Astrocyte (in vitro differentiated cells and primary cell): ENCODE data around the gene TAOK2. TPM values are rescaled to one million over a fixed set of nuclear protein-coding genes. Genes with fewer than 3 reads are reported as not detected.

Experiments
- DNase-seq: peaks from one replicate; pipeline ENCODE4 v3.0.0-alpha.2; 2010; ENCODE audit warnings: low read depth
- FAIRE-seq: peaks from 2 replicates; lab custom pipeline; 2011; peaks lifted over from hg19 to GRCh38; lab: Jason Lieb, UNC
- H2AFZ ChIP-seq: 2 replicates; pipeline ENCODE4 v1.6.0; 2012; ENCODE audit warnings: low read depth, low read length, inconsistent platforms
- H3K27ac ChIP-seq: 2 replicates; pipeline ENCODE4 v1.5.1; 2011; ENCODE audit warnings: low read depth, low read length, inconsistent platforms
- H3K27me3 ChIP-seq: 2 replicates; pipeline ENCODE4 v1.6.0; 2011; ENCODE audit warnings: low read length, inconsistent platforms; ENCODE audit not compliant: insufficient read depth
- H3K36me3 ChIP-seq: 2 replicates; pipeline ENCODE4 v1.5.1; 2011; ENCODE audit warnings: low read length, inconsistent platforms; ENCODE audit not compliant: insufficient read depth
- H3K4me1 ChIP-seq: 2 replicates; pipeline ENCODE4 v1.5.1; 2011; ENCODE audit warnings: low read length, inconsistent platforms; ENCODE audit not compliant: insufficient read depth
- H3K4me2 ChIP-seq: 2 replicates; pipeline ENCODE4 v1.6.0; 2012; ENCODE audit warnings: low read length, inconsistent platforms
- H3K4me3 ChIP-seq: 2 replicates; pipeline ENCODE4 v1.5.1; 2011; ENCODE audit warnings: low read depth, mild to moderate bottlenecking, low read length, inconsistent platforms; ENCODE audit not compliant: insufficient read depth
- H3K79me2 ChIP-seq: 2 replicates; pipeline ENCODE4 v1.6.0; 2012; ENCODE audit warnings: mild to moderate bottlenecking, low read length, inconsistent platforms; ENCODE audit not compliant: insufficient read depth
- H3K9ac ChIP-seq: 2 replicates; pipeline ENCODE4 v1.6.0; 2012; ENCODE audit warnings: mild to moderate bottlenecking, low read length, inconsistent platforms
- H3K9me3 ChIP-seq: 2 replicates; pipeline ENCODE4 v1.5.1; 2012; ENCODE audit warnings: low read depth, mild to moderate bottlenecking, low read length, inconsistent platforms; ENCODE audit not compliant: insufficient read depth
- H4K20me1 ChIP-seq: 2 replicates; pipeline ENCODE4 v1.6.0; 2012; ENCODE audit warnings: low read length, inconsistent platforms; ENCODE audit not compliant: insufficient read depth
- H3K27ac Mint-ChIP-seq: one replicate; pipeline ENCODE4 v1.8.0; 2021; ENCODE audit warnings: mild to moderate bottlenecking, mixed read lengths; ENCODE audit not compliant: unreplicated experiment
- H3K27me3 Mint-ChIP-seq: one replicate; pipeline ENCODE4 v1.8.0; 2021; ENCODE audit warnings: low read depth, mixed read lengths; ENCODE audit not compliant: unreplicated experiment
- H3K36me3 Mint-ChIP-seq: one replicate; pipeline ENCODE4 v1.8.0; 2021; ENCODE audit warnings: low read depth, mixed read lengths; ENCODE audit not compliant: unreplicated experiment
- H3K4me1 Mint-ChIP-seq: one replicate; pipeline ENCODE4 v1.8.0; 2021; ENCODE audit warnings: low read depth, mixed read lengths; ENCODE audit not compliant: unreplicated experiment
- H3K4me3 Mint-ChIP-seq: one replicate; pipeline ENCODE4 v1.8.0; 2021; ENCODE audit warnings: mild to moderate bottlenecking, moderate library complexity, mixed read lengths; ENCODE audit not compliant: unreplicated experiment
- H3K9me3 Mint-ChIP-seq: one replicate; pipeline ENCODE4 v1.8.0; 2021; ENCODE audit warnings: mild to moderate bottlenecking, mixed read lengths; ENCODE audit not compliant: unreplicated experiment
- EZH2 ChIP-seq: IDR thresholded peaks from 2 replicates; pipeline ENCODE4 v1.6.1; 2012; ENCODE audit warnings: mild to moderate bottlenecking, low read length, inconsistent platforms; ENCODE audit not compliant: insufficient read depth
- total RNA-seq: library from RNA; stranded (reverse); gene quantifications from 2 replicates; pipeline ENCODE4 v1.2.1, GENCODE V29; 2021
- TF ChIP-seq, protein P1 (sequence below): IDR thresholded peaks from 2 replicates; pipeline ENCODE4 v1.5.1; 2011; ENCODE audit warnings: low read depth, mild to moderate bottlenecking, inconsistent platforms, low read length, moderate library complexity; ENCODE audit not compliant: insufficient read depth

TAOK2 gene
- total RNA-seq, 1 donor from 2014 or later: 55.9 TPM

DNA sequence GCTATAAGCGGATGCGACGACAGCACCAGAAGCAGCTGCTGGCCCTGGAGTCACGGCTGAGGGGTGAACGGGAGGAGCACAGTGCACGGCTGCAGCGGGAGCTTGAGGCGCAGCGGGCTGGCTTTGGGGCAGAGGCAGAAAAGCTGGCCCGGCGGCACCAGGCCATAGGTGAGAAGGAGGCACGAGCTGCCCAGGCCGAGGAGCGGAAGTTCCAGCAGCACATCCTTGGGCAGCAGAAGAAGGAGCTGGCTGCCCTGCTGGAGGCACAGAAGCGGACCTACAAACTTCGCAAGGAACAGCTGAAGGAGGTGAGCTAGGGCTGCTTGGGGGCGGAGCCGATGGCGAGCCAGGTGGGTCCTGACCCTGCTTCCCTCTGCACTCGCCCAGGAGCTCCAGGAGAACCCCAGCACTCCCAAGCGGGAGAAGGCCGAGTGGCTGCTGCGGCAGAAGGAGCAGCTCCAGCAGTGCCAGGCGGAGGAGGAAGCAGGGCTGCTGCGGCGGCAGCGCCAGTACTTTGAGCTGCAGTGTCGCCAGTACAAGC is 11.7 kb downstream of the TAOK2 start:
- H3K4me1 ChIP-seq: no peaks in the 10 kb centered on the region
- H3K27me3 Mint-ChIP-seq: no peaks in the 10 kb centered on the region
- TF ChIP-seq, protein P1, sequence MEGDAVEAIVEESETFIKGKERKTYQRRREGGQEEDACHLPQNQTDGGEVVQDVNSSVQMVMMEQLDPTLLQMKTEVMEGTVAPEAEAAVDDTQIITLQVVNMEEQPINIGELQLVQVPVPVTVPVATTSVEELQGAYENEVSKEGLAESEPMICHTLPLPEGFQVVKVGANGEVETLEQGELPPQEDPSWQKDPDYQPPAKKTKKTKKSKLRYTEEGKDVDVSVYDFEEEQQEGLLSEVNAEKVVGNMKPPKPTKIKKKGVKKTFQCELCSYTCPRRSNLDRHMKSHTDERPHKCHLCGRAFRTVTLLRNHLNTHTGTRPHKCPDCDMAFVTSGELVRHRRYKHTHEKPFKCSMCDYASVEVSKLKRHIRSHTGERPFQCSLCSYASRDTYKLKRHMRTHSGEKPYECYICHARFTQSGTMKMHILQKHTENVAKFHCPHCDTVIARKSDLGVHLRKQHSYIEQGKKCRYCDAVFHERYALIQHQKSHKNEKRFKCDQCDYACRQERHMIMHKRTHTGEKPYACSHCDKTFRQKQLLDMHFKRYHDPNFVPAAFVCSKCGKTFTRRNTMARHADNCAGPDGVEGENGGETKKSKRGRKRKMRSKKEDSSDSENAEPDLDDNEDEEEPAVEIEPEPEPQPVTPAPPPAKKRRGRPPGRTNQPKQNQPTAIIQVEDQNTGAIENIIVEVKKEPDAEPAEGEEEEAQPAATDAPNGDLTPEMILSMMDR: no peak
- TF ChIP-seq EZH2: no peak

GRCh38 chr16:29986231-29986630 is 12.6 kb downstream of the TAOK2 start:
- no peaks in the 10 kb centered on the region for H3K9me3 ChIP-seq
- Mint-ChIP-seq H3K4me1 (no peaks in the 10 kb centered on the region), H3K27ac (no peak overlapping the region), H3K36me3 (peaks cover 16% of the 10 kb centered on the region), H3K9me3 (no peaks in the 10 kb centered on the region), H3K4me3 (no peak overlapping the region), H3K27me3 (no peaks in the 10 kb centered on the region)
- TF ChIP-seq, protein P1: no peak
- TF ChIP-seq EZH2: no peak
- FAIRE-seq (no peak), DNase-seq (no peak)
- H3K4me1 ChIP-seq: no peaks in the 10 kb centered on the region
- H2AFZ ChIP-seq: no peak overlapping the region
- H3K27me3 ChIP-seq: no peaks in the 10 kb centered on the region
- H4K20me1 ChIP-seq: peaks cover 49% of the 10 kb centered on the region
- H3K36me3 ChIP-seq: peaks cover 56% of the 10 kb centered on the region
- H3K9ac ChIP-seq: no peak overlapping the region
- no peak overlapping the region for H3K4me3 ChIP-seq
- H3K79me2 ChIP-seq: no peaks in the 10 kb centered on the region
- H3K4me2 ChIP-seq: no peak overlapping the region
- no peak overlapping the region for H3K27ac ChIP-seq

More for the DNA sequence above, 11.7 kb downstream of the TAOK2 start:
- no peaks in the 10 kb centered on the region for H3K9me3 Mint-ChIP-seq
- peaks cover 2% of the 10 kb centered on the region for H3K79me2 ChIP-seq
- peaks cover 63% of the 10 kb centered on the region for H3K36me3 ChIP-seq
- no peaks in the 10 kb centered on the region for H3K4me1 Mint-ChIP-seq
- DNase-seq: no peak
- H2AFZ ChIP-seq: no peak overlapping the region
- no peak overlapping the region for H3K4me2 ChIP-seq
- peaks cover 15% of the 10 kb centered on the region for H3K36me3 Mint-ChIP-seq
- no peaks in the 10 kb centered on the region for H3K27me3 ChIP-seq
- H3K9ac ChIP-seq: no peak overlapping the region
- FAIRE-seq: no peak
- no peak overlapping the region for H3K4me3 Mint-ChIP-seq
- H3K27ac ChIP-seq: no peak overlapping the region
- no peak overlapping the region for H3K27ac Mint-ChIP-seq
- no peak overlapping the region for H3K4me3 ChIP-seq
- peaks cover 54% of the 10 kb centered on the region for H4K20me1 ChIP-seq
- no peaks in the 10 kb centered on the region for H3K9me3 ChIP-seq

GRCh38 chr16:29986931-29987330 is 13.3 kb downstream of the TAOK2 start:
- Histone ChIP-seq H3K9me3 (no peaks in the 10 kb centered on the region), H3K4me2 (no peak overlapping the region), H3K36me3 (peaks cover 49% of the 10 kb centered on the region), H3K27me3 (no peaks in the 10 kb centered on the region), H3K27ac (no peak overlapping the region), H3K4me1 (no peaks in the 10 kb centered on the region), H2AFZ (no peak overlapping the region), H3K9ac (no peak overlapping the region), H3K79me2 (no peaks in the 10 kb centered on the region), H3K4me3 (no peak overlapping the region), H4K20me1 (peaks cover 48% of the 10 kb centered on the region)
- TF ChIP-seq EZH2: no peak
- TF ChIP-seq, protein P1: no peak
- DNase-seq: no peak
- Mint-ChIP-seq H3K4me3 (no peak overlapping the region), H3K27ac (no peak overlapping the region), H3K27me3 (no peaks in the 10 kb centered on the region), H3K4me1 (no peaks in the 10 kb centered on the region), H3K9me3 (no peaks in the 10 kb centered on the region), H3K36me3 (peaks cover 16% of the 10 kb centered on the region)
- no peak for FAIRE-seq
